ENCODE data around the gene NAE1. TPM values are rescaled to one million over a fixed set of nuclear protein-coding genes. Genes with fewer than 3 reads are reported as not detected.

Gene NAE1
- total RNA-seq, 1 experiment from 2014 or later, result 112 TPM

- H3K4me3 ChIP-seq (ENCODE audit: low read length), result no peak overlapping the region
- H3K79me2 ChIP-seq (ENCODE audit: low read length), result no peaks in the 10 kb centered on the region
- no peak for DNase-seq
- no peak overlapping the region for H3K9ac ChIP-seq (ENCODE audit: low read length)
- no peaks in the 10 kb centered on the region for H3K27me3 ChIP-seq (ENCODE audit: low read length)
- H3K9me3 ChIP-seq (ENCODE audit: low read length), result no peaks in the 10 kb centered on the region
- H3K4me2 ChIP-seq (ENCODE audit: low read depth, low read length, poor library complexity, severe bottlenecking), result no peak overlapping the region
- no peak overlapping the region for H2AFZ ChIP-seq (ENCODE audit: low read length)
- H4K20me1 ChIP-seq (ENCODE audit: insufficient read depth, low read depth, low read length), result no peaks in the 10 kb centered on the region
- peaks cover 7% of the 10 kb centered on the region for H3K4me1 ChIP-seq (ENCODE audit: low read length)
- H3K27ac ChIP-seq (ENCODE audit: low read length), result no peak overlapping the region
- H3K36me3 ChIP-seq (ENCODE audit: insufficient read depth, low read length), result no peaks in the 10 kb centered on the region
- no peaks in the 10 kb centered on the region for H3K9me2 ChIP-seq (replicated peaks; ENCODE audit: insufficient read depth, low read length)
Measured at GRCh38 chr16:66842765-66843164, 12.0 kb upstream of the NAE1 start.

GRCh38 chr16:66841366-66841765 is 10.6 kb upstream of the NAE1 start:
- Histone ChIP-seq H3K9me2 (replicated peaks; ENCODE audit: insufficient read depth, low read length) (no peaks in the 10 kb centered on the region), H3K4me2 (ENCODE audit: low read depth, low read length, poor library complexity, severe bottlenecking) (no peak overlapping the region), H2AFZ (ENCODE audit: low read length) (no peak overlapping the region), H3K27me3 (ENCODE audit: low read length) (no peaks in the 10 kb centered on the region), H3K9me3 (ENCODE audit: low read length) (no peaks in the 10 kb centered on the region), H3K9ac (ENCODE audit: low read length) (no peak overlapping the region), H3K36me3 (ENCODE audit: insufficient read depth, low read length) (no peaks in the 10 kb centered on the region), H4K20me1 (ENCODE audit: insufficient read depth, low read depth, low read length) (no peaks in the 10 kb centered on the region), H3K4me1 (ENCODE audit: low read length) (peaks cover 7% of the 10 kb centered on the region), H3K27ac (ENCODE audit: low read length) (no peak overlapping the region), H3K4me3 (ENCODE audit: low read length) (no peak overlapping the region), H3K79me2 (ENCODE audit: low read length) (no peaks in the 10 kb centered on the region)
- no peak for DNase-seq

- H3K27me3 ChIP-seq (ENCODE audit: low read length), result no peaks in the 10 kb centered on the region
- no peaks in the 10 kb centered on the region for H4K20me1 ChIP-seq (ENCODE audit: insufficient read depth, low read depth, low read length)
- H3K4me2 ChIP-seq (ENCODE audit: low read depth, low read length, poor library complexity, severe bottlenecking), result no peak overlapping the region
- H3K79me2 ChIP-seq (ENCODE audit: low read length), result no peaks in the 10 kb centered on the region
- H3K9ac ChIP-seq (ENCODE audit: low read length), result no peak overlapping the region
- no peaks in the 10 kb centered on the region for H3K9me3 ChIP-seq (ENCODE audit: low read length)
- H3K27ac ChIP-seq (ENCODE audit: low read length), result no peak overlapping the region
- H3K4me3 ChIP-seq (ENCODE audit: low read length), result no peak overlapping the region
- H3K9me2 ChIP-seq (replicated peaks; ENCODE audit: insufficient read depth, low read length), result no peaks in the 10 kb centered on the region
- peaks cover 4% of the 10 kb centered on the region for H3K4me1 ChIP-seq (ENCODE audit: low read length)
- H2AFZ ChIP-seq (ENCODE audit: low read length), result no peak overlapping the region
- no peaks in the 10 kb centered on the region for H3K36me3 ChIP-seq (ENCODE audit: insufficient read depth, low read length)
- no peak for DNase-seq
Measured at GRCh38 chr16:66840883-66841282, 10.1 kb upstream of the NAE1 start.

- Histone ChIP-seq H4K20me1 (ENCODE audit: insufficient read depth, low read depth, low read length) (no peaks in the 10 kb centered on the region), H3K36me3 (ENCODE audit: insufficient read depth, low read length) (no peaks in the 10 kb centered on the region), H3K4me2 (ENCODE audit: low read depth, low read length, poor library complexity, severe bottlenecking) (no peak overlapping the region), H3K79me2 (ENCODE audit: low read length) (peaks cover 10% of the 10 kb centered on the region), H3K4me1 (ENCODE audit: low read length) (peaks cover 5% of the 10 kb centered on the region), H3K9ac (ENCODE audit: low read length) (no peak overlapping the region), H3K9me3 (ENCODE audit: low read length) (no peaks in the 10 kb centered on the region), H3K9me2 (replicated peaks; ENCODE audit: insufficient read depth, low read length) (no peaks in the 10 kb centered on the region), H3K27ac (ENCODE audit: low read length) (no peak overlapping the region), H3K4me3 (ENCODE audit: low read length) (no peak overlapping the region), H3K27me3 (ENCODE audit: low read length) (no peaks in the 10 kb centered on the region), H2AFZ (ENCODE audit: low read length) (no peak overlapping the region)
- no peak for DNase-seq
Measured at GRCh38 chr16:66834746-66835145, 4.0 kb upstream of the NAE1 start.

GRCh38 chr16:66832661-66833305 is 2.0 kb upstream of the NAE1 start:
- H3K27ac ChIP-seq (ENCODE audit: low read length), result no peak overlapping the region
- no peaks in the 10 kb centered on the region for H4K20me1 ChIP-seq (ENCODE audit: insufficient read depth, low read depth, low read length)
- no peak for DNase-seq
- H3K9ac ChIP-seq (ENCODE audit: low read length), result no peak overlapping the region
- H3K4me1 ChIP-seq (ENCODE audit: low read length), result peaks cover 13% of the 10 kb centered on the region
- no peaks in the 10 kb centered on the region for H3K9me2 ChIP-seq (replicated peaks; ENCODE audit: insufficient read depth, low read length)
- peaks cover 29% of the 10 kb centered on the region for H3K79me2 ChIP-seq (ENCODE audit: low read length)
- H2AFZ ChIP-seq (ENCODE audit: low read length), result no peak overlapping the region
- no peak overlapping the region for H3K4me3 ChIP-seq (ENCODE audit: low read length)
- no peaks in the 10 kb centered on the region for H3K27me3 ChIP-seq (ENCODE audit: low read length)
- H3K4me2 ChIP-seq (ENCODE audit: low read depth, low read length, poor library complexity, severe bottlenecking), result no peak overlapping the region
- no peaks in the 10 kb centered on the region for H3K9me3 ChIP-seq (ENCODE audit: low read length)
- H3K36me3 ChIP-seq (ENCODE audit: insufficient read depth, low read length), result 0 out of 2 replicates have a peak, but pooled peaks cover 2% of the 10 kb centered on the region

GRCh38 chr16:66832190-66832589 is 1.4 kb upstream of the NAE1 start:
- Histone ChIP-seq H3K4me1 (ENCODE audit: low read length) (peaks cover 13% of the 10 kb centered on the region), H4K20me1 (ENCODE audit: insufficient read depth, low read depth, low read length) (no peaks in the 10 kb centered on the region), H3K4me3 (ENCODE audit: low read length) (no peak overlapping the region), H3K9me3 (ENCODE audit: low read length) (no peaks in the 10 kb centered on the region), H3K9ac (ENCODE audit: low read length) (no peak overlapping the region), H3K27ac (ENCODE audit: low read length) (no peak overlapping the region), H3K4me2 (ENCODE audit: low read depth, low read length, poor library complexity, severe bottlenecking) (no peak overlapping the region), H3K36me3 (ENCODE audit: insufficient read depth, low read length) (0 out of 2 replicates have a peak, but pooled peaks cover 7% of the 10 kb centered on the region), H2AFZ (ENCODE audit: low read length) (no peak overlapping the region), H3K27me3 (ENCODE audit: low read length) (no peaks in the 10 kb centered on the region), H3K79me2 (ENCODE audit: low read length) (peaks cover 35% of the 10 kb centered on the region), H3K9me2 (replicated peaks; ENCODE audit: insufficient read depth, low read length) (no peaks in the 10 kb centered on the region)
- DNase-seq, result no peak

GRCh38 chr16:66824006-66824405 is 6.8 kb downstream of the NAE1 start:
- Histone ChIP-seq H3K27me3 (ENCODE audit: low read length) (no peaks in the 10 kb centered on the region), H3K4me1 (ENCODE audit: low read length) (peaks cover 13% of the 10 kb centered on the region), H3K79me2 (ENCODE audit: low read length) (peaks cover 61% of the 10 kb centered on the region), H2AFZ (ENCODE audit: low read length) (no peak overlapping the region), H3K9ac (ENCODE audit: low read length) (no peak overlapping the region), H3K4me2 (ENCODE audit: low read depth, low read length, poor library complexity, severe bottlenecking) (no peak overlapping the region), H4K20me1 (ENCODE audit: insufficient read depth, low read depth, low read length) (peaks cover 8% of the 10 kb centered on the region), H3K27ac (ENCODE audit: low read length) (no peak overlapping the region), H3K4me3 (ENCODE audit: low read length) (no peak overlapping the region), H3K36me3 (ENCODE audit: insufficient read depth, low read length) (peaks cover 62% of the 10 kb centered on the region), H3K9me2 (replicated peaks; ENCODE audit: insufficient read depth, low read length) (no peaks in the 10 kb centered on the region), H3K9me3 (ENCODE audit: low read length) (no peaks in the 10 kb centered on the region)
- no peak for DNase-seq

- no peaks in the 10 kb centered on the region for H3K9me3 ChIP-seq (ENCODE audit: low read length)
- H3K4me1 ChIP-seq (ENCODE audit: low read length), result peaks cover 7% of the 10 kb centered on the region
- H3K9me2 ChIP-seq (replicated peaks; ENCODE audit: insufficient read depth, low read length), result no peaks in the 10 kb centered on the region
- no peaks in the 10 kb centered on the region for H4K20me1 ChIP-seq (ENCODE audit: insufficient read depth, low read depth, low read length)
- H3K36me3 ChIP-seq (ENCODE audit: insufficient read depth, low read length), result peaks cover 59% of the 10 kb centered on the region
- H3K4me3 ChIP-seq (ENCODE audit: low read length), result no peak overlapping the region
- no peak overlapping the region for H3K27ac ChIP-seq (ENCODE audit: low read length)
- DNase-seq, result no peak
- H2AFZ ChIP-seq (ENCODE audit: low read length), result no peak overlapping the region
- 0 out of 2 replicates have a peak, but pooled peaks cover 3% of the 10 kb centered on the region for H3K79me2 ChIP-seq (ENCODE audit: low read length)
- no peak overlapping the region for H3K4me2 ChIP-seq (ENCODE audit: low read depth, low read length, poor library complexity, severe bottlenecking)
- H3K27me3 ChIP-seq (ENCODE audit: low read length), result no peaks in the 10 kb centered on the region
- H3K9ac ChIP-seq (ENCODE audit: low read length), result no peak overlapping the region
Measured at GRCh38 chr16:66814734-66815133, 16.0 kb downstream of the NAE1 start.

Measured in Karpas-422 (cell line).